GM04503 (cell line): ENCODE results near the gene CCDC177.
A peak's percentile ranks its signal among the peaks of the same experiment; 100 is the strongest.
"Not testable (repeated sequence)": the region's sequence is repeated elsewhere in the genome, so short reads cannot be mapped to it uniquely, and the experiment has no call there.

Experiments used
- DNase-seq: peaks from one replicate; pipeline ENCODE4 v3.0.0-alpha.2; 2012; ENCODE audit warnings: low read depth

Gene CCDC177

GRCh38 chr14:69599431-69599830 is 24.8 kb upstream of the CCDC177 start:
- not testable (repeated sequence) for DNase-seq

GRCh38 chr14:69595336-69595735 is 20.7 kb upstream of the CCDC177 start:
- DNase-seq: no peak

DNA sequence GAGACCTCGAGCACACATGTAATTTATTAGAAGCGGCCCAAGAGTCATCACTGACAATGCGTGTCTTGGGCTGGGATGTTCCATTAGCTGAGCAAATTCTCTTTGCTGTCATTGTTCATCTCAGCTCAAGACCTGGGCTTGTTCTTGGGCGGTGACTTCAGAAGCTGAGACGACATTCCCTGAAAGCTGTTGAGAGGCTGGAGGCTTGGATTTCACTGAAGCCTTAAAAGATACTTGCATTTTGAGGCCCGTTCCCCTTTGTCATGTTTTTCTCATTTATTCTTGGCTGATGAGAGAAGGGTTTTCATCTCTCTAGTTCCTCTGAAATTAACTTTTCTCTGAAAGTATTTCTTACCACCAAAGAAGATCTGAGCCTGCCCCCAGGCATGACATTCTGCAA is 20.2 kb upstream of the CCDC177 start:
- no peak for DNase-seq

DNA sequence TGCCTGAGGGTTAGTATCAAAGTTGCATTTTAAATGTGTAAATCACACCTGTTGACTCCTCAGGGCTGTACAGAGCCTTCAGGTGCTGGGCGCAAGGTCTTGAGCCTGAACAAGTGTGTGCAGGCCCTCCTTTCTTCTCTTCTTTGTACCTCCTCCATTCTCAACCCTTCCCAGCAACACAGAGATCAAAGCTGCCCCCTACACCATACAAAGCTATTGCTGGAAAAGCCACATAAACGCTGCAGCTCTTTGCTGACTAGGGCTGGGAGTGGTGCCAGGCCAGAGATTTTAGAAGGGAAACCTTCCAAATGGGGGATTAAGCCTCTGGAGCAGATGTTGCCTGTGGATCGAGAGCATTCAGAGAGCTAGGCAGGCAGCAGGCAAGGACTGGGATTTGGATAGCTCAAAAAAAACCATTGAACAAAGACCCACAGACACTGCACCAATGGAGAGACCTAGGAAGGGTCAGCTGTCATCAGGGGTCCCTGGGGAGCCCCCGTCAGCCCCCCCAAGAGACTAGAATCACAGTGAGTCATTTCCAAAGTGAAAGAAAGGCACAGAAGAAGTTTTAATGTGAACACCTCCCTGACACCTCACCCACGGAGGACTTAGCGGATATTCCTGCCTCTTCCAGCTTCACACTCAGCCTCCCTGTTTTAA is 18.5 kb upstream of the CCDC177 start:
- no peak for DNase-seq

DNA sequence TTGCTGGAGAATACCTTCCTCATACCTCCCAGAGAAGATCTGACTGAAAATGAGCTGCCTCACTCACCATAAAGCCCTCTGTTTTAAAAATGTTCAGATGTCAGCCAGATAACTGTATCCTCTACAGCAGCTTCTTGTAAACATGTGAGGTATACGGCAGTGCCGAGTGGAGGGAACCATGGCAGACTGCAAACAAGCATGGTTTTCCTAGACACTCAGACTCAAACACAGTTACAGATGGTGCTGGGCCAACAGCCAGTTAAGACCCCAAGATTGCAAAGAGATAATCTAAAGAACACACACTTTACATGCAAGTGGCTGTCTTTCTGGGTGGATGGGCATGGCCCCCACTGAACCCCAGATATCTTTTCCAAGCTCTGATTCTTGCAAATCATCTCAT is 16.6 kb upstream of the CCDC177 start:
- DNase-seq: no peak

- no peak for DNase-seq
These were observed 12.7 kb upstream of the CCDC177 start for GRCh38 chr14:69587389-69587788.

DNA sequence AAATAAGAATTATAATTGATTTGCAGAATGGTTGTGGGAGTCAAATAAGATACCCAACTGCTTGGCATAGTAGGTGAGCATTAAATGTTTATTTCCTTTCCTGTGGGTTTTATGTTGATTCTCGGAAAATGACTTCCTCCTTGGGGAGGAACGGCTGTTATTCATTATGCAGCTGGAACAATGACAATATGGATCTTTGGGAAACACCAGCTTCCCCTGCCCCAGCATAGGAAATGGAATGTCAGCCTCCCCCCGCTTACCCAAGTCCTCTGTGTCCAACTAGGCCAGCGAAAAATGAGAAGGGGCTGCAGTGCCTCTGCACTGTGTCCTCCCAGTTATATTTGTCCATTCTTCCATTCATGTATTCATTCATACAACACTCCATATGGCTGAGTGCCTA is 11.7 kb upstream of the CCDC177 start:
- no peak for DNase-seq

GRCh38 chr14:69584389-69584788 is 9.7 kb upstream of the CCDC177 start:
- no peak for DNase-seq

DNA sequence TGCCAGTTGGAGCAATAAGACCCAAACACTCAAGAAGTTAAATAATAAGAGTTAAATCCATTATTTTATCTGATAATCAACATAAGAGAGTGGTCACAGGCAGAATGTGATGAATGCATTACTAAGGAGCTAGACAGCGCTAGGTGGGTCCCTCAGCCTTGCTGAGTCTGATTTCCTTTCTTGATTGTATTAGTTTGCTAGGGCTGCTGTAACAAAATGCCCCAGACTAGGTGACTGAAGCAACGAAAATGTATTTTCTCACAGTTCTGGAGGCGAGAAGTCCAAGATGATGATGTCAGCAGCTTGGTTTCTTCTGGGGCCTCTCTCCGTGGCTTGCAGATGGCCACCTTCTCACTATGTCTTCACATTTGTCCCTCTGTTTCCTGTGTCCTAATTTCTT is 8.2 kb upstream of the CCDC177 start:
- no peak for DNase-seq

GRCh38 chr14:69582212-69582611 is 7.5 kb upstream of the CCDC177 start:
- DNase-seq: no peak

DNA sequence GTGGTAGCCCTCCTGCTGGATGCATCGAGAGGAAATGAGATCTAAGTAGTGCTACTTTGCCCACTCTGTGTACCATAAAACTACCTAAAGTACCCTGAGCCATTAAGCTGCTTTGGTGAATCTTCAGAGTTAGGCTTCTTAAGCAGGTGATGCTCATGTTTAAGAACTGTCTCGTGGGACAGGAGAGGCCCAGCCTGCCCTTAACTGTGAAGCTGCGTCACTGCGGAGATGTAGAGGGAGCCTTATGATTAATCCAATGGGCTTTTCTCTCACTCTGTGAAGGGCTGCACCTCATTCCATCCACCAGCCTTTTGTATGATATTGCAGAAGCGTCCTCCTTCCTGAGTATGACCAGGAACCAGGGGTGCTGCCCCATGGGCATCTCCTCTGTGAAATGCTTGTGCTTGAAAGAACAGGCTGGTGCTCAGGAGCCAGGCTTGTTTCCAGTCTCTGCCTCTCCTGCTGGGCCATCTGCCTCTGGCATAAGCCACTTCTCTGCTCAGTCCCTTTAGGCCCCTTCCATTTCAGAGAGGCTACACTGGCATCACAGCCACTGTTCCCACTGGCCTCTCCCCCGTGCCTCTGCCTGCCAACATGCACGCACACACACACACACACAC is 6.8 kb upstream of the CCDC177 start:
- no peak for DNase-seq

GRCh38 chr14:69580009-69580577 is 5.4 kb upstream of the CCDC177 start:
- peak; percentile 19 for DNase-seq

DNA sequence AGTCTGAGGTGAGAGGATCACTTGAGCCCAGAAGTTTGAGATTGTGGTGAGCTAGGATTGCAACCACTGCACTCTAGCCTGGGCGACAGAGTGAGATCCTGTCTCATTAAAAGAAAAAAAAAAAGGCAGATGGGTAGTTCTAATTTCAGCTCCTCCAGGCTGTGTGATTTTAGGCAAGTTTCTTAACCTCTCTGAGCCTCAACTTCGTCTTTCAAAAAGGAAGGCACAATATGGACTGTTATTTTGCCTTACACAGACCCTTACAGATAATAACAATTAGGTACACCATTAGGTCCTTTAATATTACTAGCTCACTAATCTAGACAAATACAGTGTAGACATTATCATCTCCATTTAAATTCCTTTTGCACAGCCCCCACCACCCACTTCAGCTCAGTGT is 4.8 kb upstream of the CCDC177 start:
- no peak for DNase-seq

DNA sequence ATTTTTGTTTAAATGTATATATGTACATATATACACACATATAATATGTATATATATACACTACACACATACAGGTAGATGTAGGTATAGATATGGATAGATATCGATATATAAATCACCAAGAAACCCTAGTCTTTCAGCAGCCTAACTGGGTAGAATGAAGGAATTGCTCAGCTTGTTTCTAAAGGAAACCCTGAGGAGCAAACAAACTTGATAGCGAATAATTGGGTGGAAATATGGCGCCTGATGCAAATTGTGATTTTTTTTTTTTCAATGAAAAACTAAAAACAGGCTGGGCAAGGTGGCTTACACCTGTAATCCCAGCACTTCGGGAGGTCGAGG is 254 bp upstream of the CCDC177 start:
- no peak for DNase-seq

DNA sequence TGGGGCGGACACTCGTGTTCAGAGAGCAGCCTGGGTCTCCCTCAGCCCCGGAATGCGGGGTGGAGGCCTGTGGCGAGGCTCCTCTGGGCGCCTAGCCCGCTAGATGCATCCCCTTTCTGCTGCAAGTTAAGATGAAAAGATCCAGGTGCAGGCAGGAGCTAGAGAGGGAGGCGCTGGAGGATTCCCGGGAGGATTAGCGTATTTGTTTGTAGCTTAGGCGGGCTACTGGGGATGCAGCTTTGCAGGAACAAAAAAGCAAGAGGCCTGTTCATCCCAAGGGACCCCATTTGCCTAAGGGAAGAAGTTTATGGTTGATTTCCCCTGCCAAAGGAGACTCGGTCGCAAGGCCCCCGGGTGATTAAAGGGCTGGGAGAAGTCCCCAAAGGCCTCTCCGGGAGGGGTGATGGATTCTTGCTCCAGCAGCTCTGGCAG is 824 bp downstream of the CCDC177 start:
- no peak for DNase-seq

DNA sequence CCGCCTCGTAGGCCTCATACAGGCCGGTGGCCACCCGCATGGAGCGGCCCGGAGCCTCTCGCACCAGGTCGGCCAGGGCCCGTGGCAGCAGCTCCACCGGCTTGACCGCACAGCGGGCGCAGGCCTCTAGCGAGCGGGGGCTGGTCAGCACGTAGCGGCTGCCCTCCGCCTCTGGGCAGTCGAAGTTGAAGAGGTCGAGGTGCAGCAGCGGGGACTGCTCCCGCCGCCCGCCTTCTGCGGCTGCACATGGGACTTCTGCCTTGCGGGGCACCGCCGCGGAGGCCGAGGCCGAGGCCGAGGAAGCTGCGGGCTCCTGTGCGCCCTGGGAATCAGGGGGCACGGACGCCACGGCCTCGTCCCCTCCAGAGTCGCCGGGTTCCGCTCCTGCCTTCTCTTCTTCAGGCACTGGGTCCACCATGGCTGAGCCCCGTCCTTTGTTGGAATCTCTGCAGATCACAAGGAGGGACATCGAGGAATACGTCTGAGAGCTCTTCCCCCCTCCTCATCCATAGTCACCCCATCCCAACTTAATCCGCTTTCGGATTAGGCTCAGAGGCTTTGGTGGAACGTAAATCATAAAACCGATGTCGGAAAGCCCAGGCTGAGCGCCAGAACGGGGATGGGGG is 1.4 kb downstream of the CCDC177 start:
- no peak for DNase-seq

- no peak for DNase-seq
These were observed 1.9 kb downstream of the CCDC177 start for GRCh38 chr14:69572841-69573135.

GRCh38 chr14:69572030-69572840 is 2.4 kb downstream of the CCDC177 start:
- DNase-seq: no peak

DNA sequence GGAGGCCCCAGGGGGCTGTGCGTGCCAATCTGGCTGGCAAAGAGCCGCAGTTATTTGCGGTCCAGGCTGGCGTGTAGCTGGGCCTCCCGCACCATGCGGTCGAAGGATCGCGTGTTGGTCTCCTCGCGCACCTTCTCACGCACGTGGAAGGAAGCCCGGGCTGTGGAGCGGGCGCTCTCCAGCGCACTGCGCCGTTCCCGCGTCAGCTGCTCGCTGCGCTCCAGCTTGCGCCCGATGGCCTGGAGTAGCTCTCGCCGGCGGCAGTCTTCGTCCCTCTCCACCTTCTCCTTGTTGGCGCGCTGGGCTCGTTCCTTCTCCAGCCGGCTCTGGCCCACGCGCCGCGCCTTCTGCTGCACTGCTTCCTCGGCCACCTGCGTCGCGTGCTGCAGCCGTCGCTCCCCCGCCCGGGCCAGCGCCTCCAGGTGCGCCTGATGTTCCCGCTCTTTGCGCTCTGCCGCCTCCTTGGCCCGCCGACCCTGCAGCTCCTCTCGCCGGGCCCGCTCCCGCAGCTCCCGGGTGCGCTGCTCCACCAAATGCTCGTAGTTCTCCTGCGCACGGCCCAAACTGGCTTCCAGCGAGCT is 3.1 kb downstream of the CCDC177 start:
- DNase-seq: no peak

DNA sequence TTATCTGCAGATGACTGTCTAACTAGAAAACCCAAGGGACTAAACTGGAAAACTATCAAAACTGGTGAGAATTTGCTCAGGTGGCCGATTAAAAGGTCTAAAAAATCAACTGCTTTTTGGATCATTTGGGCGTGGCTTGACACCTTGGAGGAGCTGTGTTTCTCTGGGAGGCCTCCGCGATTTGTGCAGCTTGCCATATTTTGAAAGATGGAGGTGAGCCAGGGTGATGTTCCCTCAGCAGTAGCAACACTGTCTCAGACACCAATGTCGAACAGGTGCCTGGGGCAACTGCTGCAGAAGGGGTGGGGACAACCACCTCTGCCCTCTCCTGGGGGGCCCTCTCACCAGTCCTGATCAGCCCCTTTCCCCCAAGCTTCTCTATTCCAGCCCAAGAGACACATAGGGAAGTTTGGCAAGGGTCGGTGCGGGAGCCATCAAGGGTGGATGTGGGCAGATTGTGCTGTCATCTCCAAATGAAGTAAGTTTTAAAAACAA is 3.8 kb downstream of the CCDC177 start:
- no peak for DNase-seq

- no peak for DNase-seq
These were observed 4.8 kb downstream of the CCDC177 start for GRCh38 chr14:69569859-69570258.

DNA sequence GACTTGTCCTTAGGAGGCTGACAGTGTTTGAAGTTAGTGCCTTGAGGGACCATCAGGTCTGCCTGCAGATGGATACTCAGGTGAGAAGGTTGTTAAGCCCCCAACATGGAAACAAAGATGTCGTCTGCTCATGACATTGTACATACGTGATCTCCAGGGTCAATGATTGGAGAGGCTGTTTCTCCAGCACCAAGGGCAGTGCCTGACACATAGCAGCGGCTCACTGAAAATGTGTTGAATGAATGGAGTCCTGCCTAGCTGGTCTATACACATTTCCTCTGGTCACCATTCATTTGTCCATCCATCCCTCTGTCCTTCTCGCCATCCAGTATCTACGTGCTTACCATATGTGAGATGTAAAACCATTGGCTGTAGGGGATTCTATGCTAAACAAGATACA is 7.1 kb downstream of the CCDC177 start:
- DNase-seq: no peak
